HG02938 (cell line): ENCODE data around the gene MAPK9.

ENCODE experiments used
- ATAC-seq: cut with Tn5 transposase; IDR thresholded peaks from one replicate; pipeline ENCODE4 v1.9.1; 2021; ENCODE audit warnings: mild to moderate bottlenecking, moderate library complexity; ENCODE audit not compliant: unreplicated experiment

Gene MAPK9

DNA sequence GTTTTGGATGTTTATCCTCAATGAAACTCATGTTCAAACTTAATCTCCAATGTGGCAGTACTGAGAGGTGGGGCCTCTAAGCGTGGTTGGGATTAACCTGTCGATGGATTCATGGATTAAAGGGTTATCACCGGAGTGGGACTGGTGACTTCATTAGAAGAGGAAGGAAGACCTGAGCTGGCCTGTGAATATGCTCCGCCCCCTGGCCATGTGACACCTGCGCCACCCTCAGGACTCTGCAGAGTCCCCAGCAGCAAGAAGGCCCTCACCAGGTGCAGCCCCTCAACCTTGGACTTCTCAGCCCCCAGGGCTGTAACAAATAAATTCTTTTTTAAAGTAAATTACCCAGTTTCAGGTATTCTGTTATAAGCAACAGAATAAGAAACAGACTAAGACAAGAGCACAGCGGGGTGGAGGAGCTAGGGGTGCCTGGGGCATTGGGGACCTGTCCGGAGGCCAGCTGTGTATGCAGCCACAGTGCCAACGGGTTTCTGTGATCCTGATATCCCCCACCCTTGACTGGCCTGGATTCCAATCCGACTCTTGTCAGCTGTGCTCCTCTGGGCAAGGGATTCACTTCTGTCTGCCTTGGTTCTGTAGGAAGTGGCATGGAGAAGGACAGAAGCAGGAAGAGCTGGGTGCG, 3.2 kb upstream of the MAPK9 start:
- no peak for ATAC-seq

DNA sequence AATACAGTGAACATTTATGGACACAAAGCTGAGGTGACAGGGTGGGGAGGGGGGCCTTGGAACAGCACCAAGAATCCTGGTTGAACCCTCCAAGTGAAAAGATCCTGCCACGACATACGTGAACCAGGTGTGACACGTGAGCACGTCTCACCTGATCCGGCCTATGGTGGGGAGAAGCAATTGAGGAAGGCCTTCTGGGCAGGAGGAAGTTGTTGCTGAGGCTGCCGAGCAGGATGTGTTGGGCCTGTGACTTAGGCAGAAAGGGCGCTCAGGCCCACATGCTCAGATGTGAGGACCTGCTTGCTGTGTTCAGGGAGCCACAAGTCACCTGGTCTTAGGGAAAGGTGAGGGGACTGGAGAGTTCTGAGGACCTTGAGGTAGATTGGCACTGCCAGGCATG, 2.5 kb upstream of the MAPK9 start:
- no peak for ATAC-seq

DNA sequence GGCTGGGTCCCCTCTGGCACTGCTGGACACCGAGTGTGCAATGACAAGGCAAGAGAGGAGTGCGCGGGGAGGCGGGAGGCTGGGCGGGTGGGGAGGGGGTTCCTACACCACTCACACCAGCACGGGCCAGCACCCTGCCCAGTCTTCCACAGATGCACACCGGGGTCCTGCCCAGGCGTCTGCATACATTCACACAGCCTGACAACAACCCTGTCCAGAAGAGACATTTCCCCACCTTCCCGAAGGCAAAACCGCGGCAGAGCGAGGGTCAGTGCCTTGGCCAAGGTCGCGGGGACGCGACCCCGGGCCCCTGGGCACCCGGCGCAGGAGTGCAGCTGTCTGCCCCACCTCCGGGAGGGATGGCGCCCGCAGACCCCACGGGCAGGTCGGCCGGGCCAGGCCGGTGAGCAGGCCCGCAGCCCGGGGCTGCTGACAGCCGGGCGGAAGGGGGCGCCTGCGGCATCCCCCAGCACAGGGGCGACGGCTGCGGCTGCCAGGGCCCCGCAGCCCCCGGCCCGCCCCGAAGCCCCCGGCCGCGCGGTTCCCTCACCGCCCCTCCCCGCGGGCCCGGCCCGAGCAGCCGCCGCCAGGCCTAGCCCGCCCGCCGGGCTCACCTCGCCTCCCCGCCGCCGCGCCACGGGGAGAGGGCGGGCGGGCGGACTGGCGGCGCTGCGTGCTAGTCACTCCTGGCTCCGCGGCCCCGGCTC, 496 bp downstream of the MAPK9 start:
- peak; percentile 33 for ATAC-seq

DNA sequence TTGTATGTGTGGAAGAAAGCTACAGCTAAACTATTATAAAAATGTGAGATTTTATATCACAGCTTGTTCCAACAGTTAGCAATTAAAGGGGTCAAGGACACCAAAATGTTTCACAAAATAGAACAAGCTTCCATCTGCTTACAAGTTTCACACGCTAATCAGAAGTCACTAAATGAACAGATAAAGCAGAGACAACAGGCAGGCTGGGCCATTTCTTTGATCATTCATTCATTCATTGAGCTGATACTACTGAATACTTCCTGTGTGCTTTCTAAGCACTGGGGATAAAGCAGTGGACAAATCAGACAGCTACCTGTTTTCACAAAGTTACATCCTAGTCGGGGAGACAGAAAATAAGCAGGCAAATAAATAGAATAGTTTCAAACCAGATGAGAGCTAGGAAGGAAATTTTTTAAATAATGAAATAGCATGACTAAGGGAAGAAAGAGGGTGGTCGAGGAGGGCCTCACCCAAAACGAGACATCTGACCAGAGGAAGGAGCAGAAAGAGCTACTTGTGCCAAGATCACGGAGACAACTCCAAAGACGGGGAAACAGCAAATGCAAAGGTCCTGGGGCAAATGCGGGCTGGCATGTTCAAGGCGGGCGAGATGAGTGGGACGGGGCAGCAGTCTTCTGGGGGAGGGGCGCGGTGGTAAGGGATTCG, 1.2 kb downstream of the MAPK9 start:
- no peak for ATAC-seq

DNA sequence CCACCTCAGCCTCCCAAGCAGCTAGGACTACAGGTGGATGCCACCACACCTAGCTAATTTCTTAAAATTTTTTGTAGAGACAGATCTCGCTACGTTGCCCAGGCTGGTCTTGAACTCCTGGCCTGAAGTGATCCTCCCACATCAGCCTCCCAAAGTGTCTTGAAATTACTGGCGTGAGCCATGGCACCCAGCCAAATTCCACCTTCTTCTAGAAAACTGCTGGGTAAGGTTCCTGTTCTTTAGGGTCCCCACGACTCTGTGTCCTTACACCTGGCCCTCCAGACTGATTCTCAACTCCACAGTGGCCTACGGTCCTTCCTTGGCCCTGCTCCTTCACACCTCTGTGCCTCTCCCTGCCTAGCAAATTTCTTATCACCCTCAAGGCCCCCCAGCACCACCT, 1.9 kb downstream of the MAPK9 start:
- no peak for ATAC-seq

DNA sequence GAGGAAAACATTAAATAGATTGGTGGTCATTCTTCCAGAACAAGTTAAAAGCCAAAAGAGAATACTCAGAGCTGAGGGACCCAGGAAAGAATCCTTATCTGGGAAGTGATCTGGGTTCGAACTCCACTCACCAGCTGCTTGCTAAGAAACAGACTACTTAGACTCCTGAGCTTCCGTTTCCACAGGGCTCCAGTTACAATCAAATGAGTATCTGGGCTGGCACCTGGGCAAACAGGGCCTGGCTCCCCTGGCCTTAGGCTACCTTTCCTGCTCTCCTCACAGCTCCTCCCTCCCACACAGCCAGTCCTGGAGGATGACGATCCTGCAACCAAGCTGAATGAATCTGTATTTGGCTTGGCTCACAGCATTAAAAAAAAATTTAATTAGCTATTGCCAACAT, 2.5 kb downstream of the MAPK9 start:
- ATAC-seq: no peak

DNA sequence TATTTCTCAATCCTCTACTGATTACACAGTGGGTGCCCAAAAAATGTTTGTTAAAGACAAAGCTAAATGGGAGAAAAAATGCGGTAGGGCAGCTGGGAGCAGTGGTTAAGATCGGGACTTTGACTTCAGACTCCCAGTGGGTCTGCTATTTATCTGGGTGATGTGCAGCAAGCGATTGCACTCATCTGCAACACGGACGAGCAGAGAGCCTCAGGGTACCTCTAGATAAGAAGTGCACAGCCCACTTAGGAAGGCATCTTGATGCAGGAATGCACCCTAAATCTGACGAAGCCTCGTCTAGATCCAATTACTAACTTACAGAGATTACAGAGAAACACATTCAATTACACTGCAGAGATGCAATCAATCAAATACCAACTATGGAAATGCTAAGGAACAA, 4.0 kb downstream of the MAPK9 start:
- no peak for ATAC-seq

DNA sequence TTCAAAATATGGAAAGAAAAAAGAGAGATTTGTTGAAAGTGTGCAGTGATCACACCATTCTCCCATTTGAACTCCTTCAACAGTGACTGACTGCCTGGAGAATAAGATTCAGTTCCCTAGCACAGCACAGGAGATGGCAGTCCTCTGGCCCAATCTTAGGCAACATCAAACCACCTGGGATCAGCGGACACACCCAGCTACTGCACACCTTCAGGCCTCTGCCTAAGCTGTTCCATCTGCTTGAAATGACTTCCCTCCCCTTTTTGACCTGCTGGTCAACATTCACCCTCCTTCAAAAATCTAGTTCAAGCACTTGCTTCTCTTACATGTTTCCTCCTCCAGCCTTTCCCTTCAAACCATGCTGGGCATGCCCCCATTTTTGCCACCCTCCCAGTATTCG, 4.5 kb downstream of the MAPK9 start:
- ATAC-seq: no peak

DNA sequence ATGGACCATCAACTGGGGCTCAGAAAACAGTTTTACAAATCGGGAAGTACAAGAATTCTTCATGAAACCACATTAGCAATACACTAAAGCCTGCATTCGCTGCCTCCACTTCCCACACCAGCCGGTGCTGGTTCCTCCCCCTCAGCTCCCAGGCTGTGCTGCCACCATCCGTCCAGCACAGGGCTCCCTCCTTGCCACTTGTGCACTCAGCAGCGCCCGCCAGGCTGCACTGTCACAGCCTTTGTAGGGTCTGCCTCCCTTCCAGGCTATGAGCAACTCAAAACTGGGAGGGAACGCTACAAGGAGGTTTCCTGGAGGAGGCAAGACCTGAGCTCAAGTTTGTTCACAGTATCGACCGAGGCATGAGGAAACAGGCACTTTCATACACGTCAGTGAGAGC, 7.7 kb downstream of the MAPK9 start:
- no peak for ATAC-seq

DNA sequence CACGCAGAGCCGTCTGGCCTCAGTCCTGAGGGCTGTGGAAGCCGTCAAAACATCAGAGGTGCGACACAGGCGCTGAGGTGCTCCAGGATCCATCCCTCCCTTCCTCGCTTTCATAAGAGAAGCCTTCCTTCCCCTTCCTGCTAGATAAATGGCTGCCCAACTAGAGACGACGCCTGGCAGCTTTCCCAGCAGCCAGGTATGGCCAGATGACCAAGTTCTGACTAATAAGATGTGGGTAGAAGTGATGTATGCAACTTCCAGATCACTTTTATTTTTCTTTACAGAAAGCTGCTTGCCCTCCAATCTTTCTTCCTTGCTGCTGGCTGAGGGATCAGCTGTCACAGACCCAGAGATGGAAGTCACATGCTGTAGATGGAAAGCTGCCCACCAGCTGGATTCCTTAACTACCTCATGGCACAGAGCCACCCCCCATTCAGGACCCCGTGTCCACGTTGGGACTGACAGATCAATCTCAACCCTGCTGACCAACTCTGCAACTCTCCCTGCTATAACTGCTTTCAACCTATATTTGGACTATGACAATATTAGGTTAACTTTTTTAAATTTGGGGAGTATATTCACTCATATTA, 8.8 kb downstream of the MAPK9 start:
- ATAC-seq: no peak

DNA sequence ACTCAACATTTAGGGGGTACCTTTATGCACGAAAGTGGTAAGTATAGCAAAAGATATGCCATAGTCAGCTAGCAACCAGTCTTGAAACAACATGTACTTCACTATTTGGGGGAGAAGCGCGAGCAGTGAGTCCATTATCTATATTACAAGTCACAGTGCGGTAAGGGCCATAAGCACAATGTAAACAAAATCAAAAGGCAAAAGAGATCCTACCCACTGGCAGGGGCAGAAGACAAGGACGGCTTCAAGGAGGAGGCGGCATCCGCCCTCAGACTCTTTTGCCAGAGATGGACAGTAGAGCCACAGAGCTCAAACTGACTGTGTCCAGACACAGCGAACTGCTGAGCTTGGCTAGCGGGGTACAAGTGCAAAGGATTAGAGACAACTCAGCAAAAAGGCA, 9.6 kb downstream of the MAPK9 start:
- ATAC-seq: no peak

DNA sequence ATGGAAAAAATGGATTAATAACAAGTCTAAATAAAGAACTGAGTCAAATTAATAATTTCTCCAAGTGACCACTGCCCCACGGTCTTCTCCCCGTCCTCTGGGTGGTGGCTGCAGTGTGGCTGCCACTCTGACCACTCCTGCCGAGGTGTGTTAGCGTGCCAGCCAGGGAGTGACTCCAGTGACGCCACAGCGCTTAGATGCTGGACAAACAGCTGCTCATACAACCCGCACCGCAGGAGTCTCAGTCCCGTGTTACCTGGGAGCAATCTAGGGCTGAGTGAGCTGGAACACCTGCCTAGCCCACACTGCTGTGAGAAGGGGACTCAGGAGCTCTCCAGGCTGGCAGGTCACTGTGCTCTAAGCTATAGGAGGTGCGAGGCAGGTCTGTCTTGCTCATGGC, 10.2 kb downstream of the MAPK9 start:
- ATAC-seq: no peak

DNA sequence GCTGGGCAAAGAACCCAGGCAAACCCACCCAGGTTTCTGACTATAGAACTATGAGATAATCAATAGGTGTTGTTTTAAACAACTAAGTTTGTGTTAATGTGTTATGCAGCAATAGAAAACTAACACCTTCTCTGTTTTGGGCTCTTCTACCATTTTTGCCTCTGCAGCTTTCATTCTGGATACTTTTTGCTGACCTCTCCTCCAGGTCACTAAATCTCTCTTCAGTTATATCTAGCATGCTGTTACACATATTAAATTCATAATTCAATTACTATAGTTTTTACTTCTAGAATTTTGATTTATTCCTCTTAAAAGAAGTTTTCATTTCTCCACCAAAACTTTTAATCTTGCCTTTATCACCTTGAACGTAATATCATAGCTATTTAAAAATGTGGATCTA, 17.2 kb downstream of the MAPK9 start:
- no peak for ATAC-seq

DNA sequence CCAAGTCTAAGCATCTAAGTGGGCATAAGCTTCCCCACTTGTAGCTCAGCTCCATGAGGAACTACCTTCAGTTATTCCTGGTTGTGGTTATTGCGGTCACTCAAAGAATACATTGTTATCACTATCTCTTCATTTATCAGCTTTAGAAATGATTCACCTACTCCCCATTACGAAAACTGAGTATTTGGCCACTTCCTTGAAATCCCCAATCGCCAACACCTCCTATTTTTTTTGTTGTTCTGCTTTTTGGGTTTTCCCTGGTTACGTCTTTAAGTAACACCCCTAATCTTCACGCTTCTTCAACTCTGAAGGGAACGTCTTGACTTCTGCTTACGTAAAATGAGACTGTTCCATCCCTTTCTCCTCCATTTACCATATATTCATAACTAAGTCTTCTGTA, 20.7 kb downstream of the MAPK9 start:
- ATAC-seq: no peak

DNA sequence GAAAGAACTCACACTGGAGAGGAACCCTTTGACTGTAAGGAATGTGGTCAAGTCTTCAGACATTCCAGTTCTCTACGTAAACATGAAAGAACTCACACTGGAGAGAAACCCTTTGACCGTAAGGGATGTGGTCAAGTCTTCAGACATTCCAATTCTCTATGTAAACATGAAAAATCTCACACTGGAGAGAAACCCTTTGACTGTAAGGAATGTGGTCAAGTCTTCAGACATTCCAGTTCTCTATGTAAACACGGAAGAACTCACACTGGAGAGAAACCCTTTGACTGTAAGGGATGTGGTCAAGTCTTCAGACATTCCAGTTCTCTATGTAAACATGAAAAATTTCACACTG, 32.6 kb downstream of the MAPK9 start:
- no peak for ATAC-seq

DNA sequence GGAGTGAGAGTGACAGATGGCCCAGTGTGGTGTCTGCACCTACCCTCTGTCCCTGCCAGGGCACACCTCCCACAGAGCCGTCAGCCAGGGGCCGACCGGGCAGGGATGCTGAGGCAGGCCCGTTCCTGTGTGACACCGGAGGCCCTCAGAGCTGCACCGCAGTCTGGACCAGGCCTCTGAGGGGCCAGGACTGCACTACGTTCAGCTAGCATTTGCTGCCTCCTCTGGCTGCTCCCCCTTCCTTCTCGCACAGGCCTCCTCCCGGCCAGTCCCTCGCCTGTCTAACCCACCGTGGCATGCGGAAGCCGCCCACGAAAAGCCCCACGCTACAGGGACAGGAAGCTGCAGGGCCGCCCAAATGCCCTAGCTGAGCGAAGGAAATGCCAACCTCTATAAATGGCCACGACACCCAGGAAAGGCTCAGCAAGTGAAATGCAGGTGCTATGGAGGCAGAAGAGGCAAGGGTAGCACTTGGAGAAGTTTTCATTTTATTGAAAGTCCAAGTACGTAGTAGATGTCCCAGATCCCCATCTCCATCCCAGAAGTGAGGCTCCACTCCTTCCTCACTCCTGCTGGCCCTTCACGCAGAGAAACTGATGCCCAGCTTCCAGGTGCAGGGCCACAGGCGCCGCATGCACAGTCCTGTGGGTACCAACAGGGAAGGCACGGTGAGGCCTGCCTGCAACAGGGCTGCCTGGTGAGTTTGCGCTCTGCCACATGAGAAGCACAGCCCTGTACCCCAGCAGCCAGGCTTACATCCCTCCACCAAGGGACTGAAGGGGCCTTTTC, 38.7 kb downstream of the MAPK9 start:
- ATAC-seq: no peak

DNA sequence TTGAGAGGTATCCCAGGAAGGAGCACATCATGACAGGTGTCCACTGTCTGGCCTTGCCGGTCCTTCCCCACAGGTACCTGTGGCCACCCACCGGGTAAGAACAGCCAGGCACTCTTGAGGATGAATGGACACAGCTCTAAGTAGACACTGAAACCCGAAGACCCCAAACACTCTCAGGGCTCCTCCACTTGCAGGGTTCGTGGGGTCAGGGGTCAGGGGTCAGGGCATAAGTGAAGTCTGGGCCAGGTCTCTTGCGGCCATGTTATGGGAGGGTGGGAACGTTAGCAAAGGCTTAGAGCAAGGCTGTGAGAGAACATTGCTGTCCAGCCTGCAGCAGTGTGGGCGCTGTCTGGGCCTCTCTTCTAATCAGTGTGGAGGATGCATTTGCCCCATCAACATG, 40.0 kb downstream of the MAPK9 start:
- ATAC-seq: no peak

DNA sequence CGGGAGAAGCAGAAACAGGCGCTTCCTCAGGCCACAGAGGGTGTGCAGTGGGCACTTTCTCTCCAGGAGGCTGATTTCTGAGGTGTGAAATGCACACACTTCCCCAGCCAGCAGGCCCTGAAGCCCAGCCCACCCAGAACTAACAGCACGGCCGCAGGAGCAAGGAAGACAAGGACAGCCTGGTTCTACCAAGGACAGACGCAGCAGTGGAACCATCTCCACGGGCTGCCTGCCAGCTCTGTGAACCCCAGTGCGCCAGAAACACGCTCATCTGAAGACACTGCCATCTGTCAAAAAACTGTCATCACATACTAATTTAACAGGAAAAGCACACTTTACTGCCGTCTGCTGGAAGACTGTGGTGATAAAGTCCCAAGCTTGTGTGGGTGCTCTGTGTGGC, 40.7 kb downstream of the MAPK9 start:
- no peak for ATAC-seq

DNA sequence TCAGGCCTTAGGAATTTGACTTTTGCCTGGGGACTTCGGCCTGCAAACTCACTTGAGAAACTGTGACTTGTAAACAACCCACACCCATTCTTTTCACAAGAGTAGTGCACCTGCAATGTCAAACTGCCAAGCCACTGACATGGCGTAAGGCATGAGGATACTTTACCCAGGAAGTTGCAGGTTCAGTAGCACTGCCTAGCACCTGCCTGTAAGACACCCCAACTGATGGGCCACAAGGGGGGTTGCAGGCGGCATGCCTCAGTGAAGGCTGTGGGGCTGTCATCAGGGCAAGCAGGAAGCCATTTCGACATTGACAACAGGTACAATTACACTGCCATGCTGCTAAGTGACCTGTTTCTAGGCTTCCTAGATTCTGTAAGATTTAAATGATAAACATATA, 41.6 kb downstream of the MAPK9 start:
- no peak for ATAC-seq

DNA sequence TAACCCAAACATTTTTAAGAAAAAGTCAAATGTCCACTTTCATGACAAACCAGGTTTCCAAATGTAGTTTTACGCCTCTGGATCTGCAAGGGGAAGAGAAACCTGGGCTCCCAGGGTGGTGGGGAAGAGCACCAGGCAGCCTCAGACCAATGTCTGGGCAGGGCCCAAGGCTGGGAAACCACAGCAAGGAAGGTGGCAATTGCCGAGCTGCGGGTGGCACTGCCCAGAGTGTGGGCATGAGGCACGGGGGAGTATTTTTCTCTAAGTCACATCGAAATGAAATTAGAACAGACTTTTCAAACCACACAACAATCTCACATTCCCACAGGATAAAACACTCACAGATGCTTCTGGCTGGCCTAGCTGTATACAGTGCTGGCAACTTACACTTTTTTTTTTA, 50.3 kb downstream of the MAPK9 start:
- ATAC-seq: no peak

DNA sequence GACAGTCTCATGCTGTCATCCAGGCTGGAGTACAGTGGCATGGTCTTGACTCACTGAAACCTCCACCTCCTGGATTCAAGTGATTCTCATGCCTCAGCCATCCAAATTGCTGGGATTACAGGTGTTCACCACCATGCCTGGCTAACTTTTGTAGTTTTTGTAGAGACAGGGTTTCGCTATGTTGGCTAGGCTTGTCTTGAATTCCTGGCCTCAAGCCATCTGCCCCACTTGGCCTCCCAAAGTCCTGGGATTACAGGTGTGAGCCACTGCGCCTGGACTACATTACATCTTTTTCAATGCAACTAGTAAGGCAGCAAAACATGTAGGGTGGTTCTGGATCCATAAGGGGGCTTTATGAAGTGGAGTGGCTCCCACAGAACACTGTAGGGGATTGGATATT, 53.3 kb downstream of the MAPK9 start:
- ATAC-seq: no peak
